Uterus (tissue), 2 donors: ENCODE results near the gene PTPRG.

Source experiments
- POLR2A ChIP-seq, 2 donors: fragments of 450-650 bp; IDR thresholded peaks; one replicate each; pipeline ENCODE4 v1.6.1; 2016; ENCODE audit warnings: antibody characterized with exemption in 2 of 2, mild to moderate bottlenecking in 1 of 2, moderate library complexity in 1 of 2
- TF ChIP-seq, protein P1 (sequence below), 4 experiments: fragments of 200-600 bp in 2 of 4; fragments of 450-650 bp in 2 of 4; sonication (generic) in 2 of 4; IDR thresholded peaks; one replicate each; pipeline ENCODE4 v1.5.1; 2016 to 2019; ENCODE audit warnings: antibody characterized with exemption in 4 of 4, mild to moderate bottlenecking in 2 of 4, moderate library complexity in 1 of 4

- TF ChIP-seq, protein P1, sequence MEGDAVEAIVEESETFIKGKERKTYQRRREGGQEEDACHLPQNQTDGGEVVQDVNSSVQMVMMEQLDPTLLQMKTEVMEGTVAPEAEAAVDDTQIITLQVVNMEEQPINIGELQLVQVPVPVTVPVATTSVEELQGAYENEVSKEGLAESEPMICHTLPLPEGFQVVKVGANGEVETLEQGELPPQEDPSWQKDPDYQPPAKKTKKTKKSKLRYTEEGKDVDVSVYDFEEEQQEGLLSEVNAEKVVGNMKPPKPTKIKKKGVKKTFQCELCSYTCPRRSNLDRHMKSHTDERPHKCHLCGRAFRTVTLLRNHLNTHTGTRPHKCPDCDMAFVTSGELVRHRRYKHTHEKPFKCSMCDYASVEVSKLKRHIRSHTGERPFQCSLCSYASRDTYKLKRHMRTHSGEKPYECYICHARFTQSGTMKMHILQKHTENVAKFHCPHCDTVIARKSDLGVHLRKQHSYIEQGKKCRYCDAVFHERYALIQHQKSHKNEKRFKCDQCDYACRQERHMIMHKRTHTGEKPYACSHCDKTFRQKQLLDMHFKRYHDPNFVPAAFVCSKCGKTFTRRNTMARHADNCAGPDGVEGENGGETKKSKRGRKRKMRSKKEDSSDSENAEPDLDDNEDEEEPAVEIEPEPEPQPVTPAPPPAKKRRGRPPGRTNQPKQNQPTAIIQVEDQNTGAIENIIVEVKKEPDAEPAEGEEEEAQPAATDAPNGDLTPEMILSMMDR (IDR thresholded peaks at IDR 0.05), result no peak
- no peak for TF ChIP-seq POLR2A (IDR thresholded peaks at IDR 0.05)
Observed at GRCh38 chr3:62164196-62164595, 602.8 kb downstream of the PTPRG start.
